ENCODE data around the gene PPP2R5E.

DNA sequence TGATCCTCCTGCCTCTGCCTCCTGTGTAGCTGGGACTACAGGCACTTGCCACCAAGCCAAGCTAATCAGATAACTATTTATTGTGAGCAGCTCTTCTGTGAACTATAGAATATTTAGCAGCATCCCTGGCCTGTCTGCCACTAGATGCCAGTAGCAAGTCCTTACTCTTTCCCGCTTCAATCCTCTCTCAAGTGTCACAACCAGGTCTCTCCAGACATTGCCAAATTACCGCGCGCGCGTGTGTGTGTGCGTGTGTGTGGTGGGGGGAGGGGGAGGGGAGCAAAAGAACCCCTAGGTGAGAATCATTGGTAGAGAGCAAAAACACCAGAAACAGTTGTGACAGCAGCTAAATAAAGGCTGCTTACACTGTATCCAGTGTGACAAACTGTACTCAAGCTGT lies 49.9 kb downstream of the PPP2R5E start:
- TF ChIP-seq, protein P1, sequence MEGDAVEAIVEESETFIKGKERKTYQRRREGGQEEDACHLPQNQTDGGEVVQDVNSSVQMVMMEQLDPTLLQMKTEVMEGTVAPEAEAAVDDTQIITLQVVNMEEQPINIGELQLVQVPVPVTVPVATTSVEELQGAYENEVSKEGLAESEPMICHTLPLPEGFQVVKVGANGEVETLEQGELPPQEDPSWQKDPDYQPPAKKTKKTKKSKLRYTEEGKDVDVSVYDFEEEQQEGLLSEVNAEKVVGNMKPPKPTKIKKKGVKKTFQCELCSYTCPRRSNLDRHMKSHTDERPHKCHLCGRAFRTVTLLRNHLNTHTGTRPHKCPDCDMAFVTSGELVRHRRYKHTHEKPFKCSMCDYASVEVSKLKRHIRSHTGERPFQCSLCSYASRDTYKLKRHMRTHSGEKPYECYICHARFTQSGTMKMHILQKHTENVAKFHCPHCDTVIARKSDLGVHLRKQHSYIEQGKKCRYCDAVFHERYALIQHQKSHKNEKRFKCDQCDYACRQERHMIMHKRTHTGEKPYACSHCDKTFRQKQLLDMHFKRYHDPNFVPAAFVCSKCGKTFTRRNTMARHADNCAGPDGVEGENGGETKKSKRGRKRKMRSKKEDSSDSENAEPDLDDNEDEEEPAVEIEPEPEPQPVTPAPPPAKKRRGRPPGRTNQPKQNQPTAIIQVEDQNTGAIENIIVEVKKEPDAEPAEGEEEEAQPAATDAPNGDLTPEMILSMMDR (IDR thresholded peaks at IDR 0.05) = no peak
- no peak for TF ChIP-seq POLR2A (IDR thresholded peaks at IDR 0.05)

Data from right lobe of liver (tissue), 4 donors.